T-helper 17 cell (primary cell): ENCODE data around the gene YEATS2. TPM values are rescaled to one million over a fixed set of nuclear protein-coding genes. Genes with fewer than 3 reads are reported as not detected.
"Not testable (repeated sequence)": the region's sequence is repeated elsewhere in the genome, so short reads cannot be mapped to it uniquely, and the experiment has no call there.

Experiments used
- ATAC-seq: fragments of 150-1000 bp; cut with Tn5 transposase; 2 replicates; pipeline ENCODE4 v1.10.0; 2021; ENCODE audit warnings: mild to moderate bottlenecking, moderate library complexity
- DNase-seq, 3 donors: peaks; one replicate each; pipeline versions ENCODE4 v3.0.0 to v3.0.0-alpha.2; 2020 to 2021
- H3K9me3 ChIP-seq: one replicate; pipeline ENCODE4 v1.7.0; 2013; ENCODE audit warnings: low read length, mild to moderate bottlenecking; ENCODE audit not compliant: control insufficient read depth, poor library complexity, severe bottlenecking
- H3K27ac Mint-ChIP-seq: one replicate; pipeline ENCODE4 v1.8.0; 2022; ENCODE audit warnings: mild to moderate bottlenecking, moderate library complexity, mixed read lengths
- H3K27me3 Mint-ChIP-seq: one replicate; pipeline ENCODE4 v1.8.0; 2022; ENCODE audit warnings: mixed read lengths
- H3K36me3 Mint-ChIP-seq: one replicate; pipeline ENCODE4 v1.8.0; 2022; ENCODE audit warnings: low read depth, mixed read lengths
- H3K4me1 Mint-ChIP-seq: one replicate; pipeline ENCODE4 v1.8.0; 2022; ENCODE audit warnings: mild to moderate bottlenecking, mixed read lengths
- H3K4me3 Mint-ChIP-seq: one replicate; pipeline ENCODE4 v1.8.0; 2022; ENCODE audit warnings: mild to moderate bottlenecking, moderate library complexity, mixed read lengths
- total RNA-seq, 4 donors: library from RNA in 2 of 4; stranded (reverse) in 2 of 4; gene quantifications; one replicate each; pipeline ENCODE4 v1.2.3 and lab custom pipeline; 2022 to 2026

The YEATS2 gene
- total RNA-seq, 2 donors from 2014 or later, result 25.3 to 31.1 TPM

GRCh38 chr3:183766745-183767606, 69.4 kb downstream of the YEATS2 start:
- Mint-ChIP-seq H3K27me3 (no peaks in the 10 kb centered on the region), H3K4me3 (no peak overlapping the region), H3K4me1 (peaks cover 12% of the 10 kb centered on the region), H3K36me3 (no peaks in the 10 kb centered on the region), H3K27ac (peak overlapping the region; percentile 87)
- peak; percentile 36 to 65 (median 48) for DNase-seq
- ATAC-seq, result peak; percentile 93
- H3K9me3 ChIP-seq, result no peaks in the 10 kb centered on the region

GRCh38 chr3:183768114-183768513, 70.5 kb downstream of the YEATS2 start:
- DNase-seq (no peak), ATAC-seq (no peak)
- no peaks in the 10 kb centered on the region for H3K9me3 ChIP-seq
- peak overlapping the region; percentile 8 for H3K27ac Mint-ChIP-seq
- H3K36me3 Mint-ChIP-seq, result no peaks in the 10 kb centered on the region
- no peak overlapping the region for H3K4me3 Mint-ChIP-seq
- no peaks in the 10 kb centered on the region for H3K27me3 Mint-ChIP-seq
- peaks cover 12% of the 10 kb centered on the region for H3K4me1 Mint-ChIP-seq

GRCh38 chr3:183769453-183769852, 71.9 kb downstream of the YEATS2 start:
- peaks cover 12% of the 10 kb centered on the region for H3K4me1 Mint-ChIP-seq
- DNase-seq (no peak), ATAC-seq (no peak)
- no peak overlapping the region for H3K4me3 Mint-ChIP-seq
- no peaks in the 10 kb centered on the region for H3K27me3 Mint-ChIP-seq
- peaks cover 4% of the 10 kb centered on the region for H3K36me3 Mint-ChIP-seq
- H3K27ac Mint-ChIP-seq, result no peak overlapping the region
- H3K9me3 ChIP-seq, result no peaks in the 10 kb centered on the region

- Mint-ChIP-seq H3K36me3 (peaks cover 12% of the 10 kb centered on the region), H3K4me1 (peaks cover 2% of the 10 kb centered on the region), H3K4me3 (no peak overlapping the region), H3K27me3 (no peaks in the 10 kb centered on the region), H3K27ac (peak overlapping the region; percentile 4)
- ATAC-seq, result no peak
- no peak for DNase-seq
- no peaks in the 10 kb centered on the region for H3K9me3 ChIP-seq
Measured at GRCh38 chr3:183774631-183775030, 77.0 kb downstream of the YEATS2 start.

- H3K36me3 Mint-ChIP-seq, result peaks cover 12% of the 10 kb centered on the region
- H3K27ac Mint-ChIP-seq, result peak overlapping the region; percentile 43
Measured at GRCh38 chr3:183775781-183776180, 78.2 kb downstream of the YEATS2 start.

GRCh38 chr3:183776451-183776850, 78.9 kb downstream of the YEATS2 start:
- not testable (repeated sequence) for H3K27me3 Mint-ChIP-seq, H3K4me3 Mint-ChIP-seq, H3K4me1 Mint-ChIP-seq, H3K9me3 ChIP-seq, ATAC-seq, DNase-seq
- H3K27ac Mint-ChIP-seq, result peak overlapping the region; percentile 43
- H3K36me3 Mint-ChIP-seq, result peaks cover 12% of the 10 kb centered on the region

More at GRCh38 chr3:183775781-183776180, 78.2 kb downstream of the YEATS2 start:
- no peak overlapping the region for H3K4me3 Mint-ChIP-seq
- no peak for DNase-seq
- no peak for ATAC-seq
- H3K4me1 Mint-ChIP-seq, result peaks cover 2% of the 10 kb centered on the region
- no peaks in the 10 kb centered on the region for H3K27me3 Mint-ChIP-seq
- no peaks in the 10 kb centered on the region for H3K9me3 ChIP-seq

GRCh38 chr3:183777016-183777618, 79.5 kb downstream of the YEATS2 start:
- Mint-ChIP-seq H3K27me3 (no peaks in the 10 kb centered on the region), H3K36me3 (peaks cover 12% of the 10 kb centered on the region), H3K27ac (peak overlapping the region; percentile 80), H3K4me1 (peaks cover 2% of the 10 kb centered on the region), H3K4me3 (no peak overlapping the region)
- H3K9me3 ChIP-seq, result no peaks in the 10 kb centered on the region
- DNase-seq, result no peak
- ATAC-seq, result no peak

- Mint-ChIP-seq H3K36me3 (peaks cover 8% of the 10 kb centered on the region), H3K4me3 (no peak overlapping the region), H3K27ac (no peak overlapping the region), H3K27me3 (no peaks in the 10 kb centered on the region), H3K4me1 (peaks cover 4% of the 10 kb centered on the region)
- DNase-seq (no peak), ATAC-seq (no peak)
- no peaks in the 10 kb centered on the region for H3K9me3 ChIP-seq
Measured at GRCh38 chr3:183779896-183780465, 82.4 kb downstream of the YEATS2 start.

- H3K27ac Mint-ChIP-seq, result no peak overlapping the region
- H3K4me1 Mint-ChIP-seq, result peaks cover 4% of the 10 kb centered on the region
- H3K27me3 Mint-ChIP-seq, result no peaks in the 10 kb centered on the region
- H3K36me3 Mint-ChIP-seq, result peaks cover 5% of the 10 kb centered on the region
- no peak for DNase-seq
- ATAC-seq, result no peak
- H3K4me3 Mint-ChIP-seq, result no peak overlapping the region
- no peaks in the 10 kb centered on the region for H3K9me3 ChIP-seq
Measured at GRCh38 chr3:183781246-183781645, 83.6 kb downstream of the YEATS2 start.

GRCh38 chr3:183782576-183783276, 85.1 kb downstream of the YEATS2 start:
- Mint-ChIP-seq H3K4me1 (peaks cover 3% of the 10 kb centered on the region), H3K4me3 (no peak overlapping the region), H3K27me3 (no peaks in the 10 kb centered on the region), H3K27ac (peak overlapping the region; percentile 29), H3K36me3 (peaks cover 2% of the 10 kb centered on the region)
- no peaks in the 10 kb centered on the region for H3K9me3 ChIP-seq
- DNase-seq, result no peak
- ATAC-seq, result no peak

GRCh38 chr3:183784503-183784902, 86.9 kb downstream of the YEATS2 start:
- ATAC-seq, H3K9me3 ChIP-seq, DNase-seq, H3K27me3 Mint-ChIP-seq, H3K36me3 Mint-ChIP-seq, H3K4me1 Mint-ChIP-seq, H3K4me3 Mint-ChIP-seq, H3K27ac Mint-ChIP-seq: not testable (repeated sequence)

- Mint-ChIP-seq H3K4me3 (no peak overlapping the region), H3K4me1 (peaks cover 11% of the 10 kb centered on the region), H3K36me3 (peaks cover 18% of the 10 kb centered on the region), H3K27ac (peak overlapping the region; percentile 69), H3K27me3 (no peaks in the 10 kb centered on the region)
- no peak for DNase-seq
- ATAC-seq, result no peak
- H3K9me3 ChIP-seq, result no peaks in the 10 kb centered on the region
Measured at GRCh38 chr3:183789826-183790225, 92.2 kb downstream of the YEATS2 start.

GRCh38 chr3:183790700-183791099, 93.1 kb downstream of the YEATS2 start:
- no peak overlapping the region for H3K27ac Mint-ChIP-seq
- no peaks in the 10 kb centered on the region for H3K9me3 ChIP-seq
- ATAC-seq (no peak), DNase-seq (no peak)
- H3K27me3 Mint-ChIP-seq, result no peaks in the 10 kb centered on the region
- peaks cover 11% of the 10 kb centered on the region for H3K4me1 Mint-ChIP-seq
- no peak overlapping the region for H3K4me3 Mint-ChIP-seq
- peaks cover 18% of the 10 kb centered on the region for H3K36me3 Mint-ChIP-seq
